Fibroblast of lung (primary cell): Measurements from ENCODE around the gene NPAS1. TPM values are rescaled to one million over a fixed set of nuclear protein-coding genes. Genes with fewer than 3 reads are reported as not detected.

Experiments used
- DNase-seq, 2 donors: peaks; one replicate each; pipeline versions ENCODE4 v3.0.0 to v3.0.0-alpha.2; 2010; ENCODE audit warnings: low read depth in 2 of 2
- H2AFZ ChIP-seq: 2 replicates; pipeline ENCODE4 v1.5.1; 2012; ENCODE audit warnings: low read length, control low read depth, inconsistent platforms
- H3K27ac ChIP-seq: 2 replicates; pipeline ENCODE4 v1.5.1; 2011; ENCODE audit warnings: low read length, control low read depth; ENCODE audit not compliant: insufficient read depth
- H3K27me3 ChIP-seq: 2 replicates; pipeline ENCODE4 v1.5.1; 2011; ENCODE audit warnings: mild to moderate bottlenecking, low read length; ENCODE audit not compliant: control insufficient read depth, insufficient read depth
- H3K36me3 ChIP-seq: 2 replicates; pipeline ENCODE4 v1.5.1; 2011; ENCODE audit warnings: low read length; ENCODE audit not compliant: control insufficient read depth, insufficient read depth
- H3K4me1 ChIP-seq: 2 replicates; pipeline ENCODE4 v1.5.1; 2011; ENCODE audit warnings: low read length; ENCODE audit not compliant: control insufficient read depth, insufficient read depth; ENCODE audit errors: extremely low read depth
- H3K4me2 ChIP-seq: 2 replicates; pipeline ENCODE4 v1.5.1; 2011; ENCODE audit warnings: low read length, control low read depth; ENCODE audit not compliant: insufficient read depth; ENCODE audit errors: extremely low read depth
- H3K4me3 ChIP-seq, 4 experiments: fragments of 200-600 bp in 1 of 4; sonication (generic) in 1 of 4; replicated peaks in 1 of 4; 2 replicates each; pipeline ENCODE4 v1.5.1; 2011 to 2016; ENCODE audit warnings: low read length in 4 of 4, low read depth in 3 of 4, mild to moderate bottlenecking in 3 of 4, control low read depth in 2 of 4, inconsistent platforms in 1 of 4, mixed read lengths in 1 of 4; ENCODE audit not compliant: insufficient read depth in 1 of 4; ENCODE audit errors: control extremely low read depth in 1 of 4
- H3K79me2 ChIP-seq: 2 replicates; pipeline ENCODE4 v1.5.1; 2012; ENCODE audit warnings: mild to moderate bottlenecking, low read length, inconsistent platforms; ENCODE audit not compliant: control insufficient read depth, insufficient read depth
- H3K9ac ChIP-seq: 2 replicates; pipeline ENCODE4 v1.5.1; 2011; ENCODE audit warnings: mild to moderate bottlenecking, low read length, control low read depth; ENCODE audit not compliant: insufficient read depth
- H3K9me3 ChIP-seq: 2 replicates; pipeline ENCODE4 v1.5.1; 2012; ENCODE audit warnings: low read depth, low read length; ENCODE audit not compliant: control insufficient read depth, insufficient read depth
- H4K20me1 ChIP-seq: 2 replicates; pipeline ENCODE4 v1.5.1; 2011; ENCODE audit warnings: low read length; ENCODE audit not compliant: control insufficient read depth, insufficient read depth; ENCODE audit errors: extremely low read depth
- EZH2 ChIP-seq: IDR thresholded peaks from 2 replicates; pipeline ENCODE4 v1.5.1; 2012; ENCODE audit warnings: low read length, control low read depth, mild to moderate bottlenecking; ENCODE audit errors: missing control alignments
- polyA plus RNA-seq, 2 donors: library from polyadenylated mRNA; depleted of rRNA in 1 of 2; stranded (reverse) in 1 of 2; unstranded in 1 of 2; fragments of >200 nt; gene quantifications; 2 replicates each; pipeline ENCODE4 v1.2.1, GENCODE V29; 2011 to 2012; ENCODE audit warnings: missing spikeins in 1 of 2
- total RNA-seq: library from RNA; depleted of rRNA; stranded (reverse); fragments of >200 nt; gene quantifications from 2 replicates; pipeline ENCODE4 v1.2.1, GENCODE V29; 2014
- TF ChIP-seq, protein P1 (sequence below), 2 donors: IDR thresholded peaks in 1 of 2; conservative IDR thresholded peaks in 1 of 2; 1 replicate in 1 of 2; 2 replicates in 1 of 2; pipeline ENCODE4 v1.5.1; 2011 to 2012; ENCODE audit warnings: low read length in 2 of 2, control low read depth in 1 of 2, inconsistent platforms in 1 of 2, low read depth in 1 of 2, mild to moderate bottlenecking in 1 of 2

The NPAS1 gene
- total and polyA plus RNA-seq, 2 donors (not counting 1 experiment from before 2014, with no cell fraction given), result 0.22 to 0.33 TPM

DNA sequence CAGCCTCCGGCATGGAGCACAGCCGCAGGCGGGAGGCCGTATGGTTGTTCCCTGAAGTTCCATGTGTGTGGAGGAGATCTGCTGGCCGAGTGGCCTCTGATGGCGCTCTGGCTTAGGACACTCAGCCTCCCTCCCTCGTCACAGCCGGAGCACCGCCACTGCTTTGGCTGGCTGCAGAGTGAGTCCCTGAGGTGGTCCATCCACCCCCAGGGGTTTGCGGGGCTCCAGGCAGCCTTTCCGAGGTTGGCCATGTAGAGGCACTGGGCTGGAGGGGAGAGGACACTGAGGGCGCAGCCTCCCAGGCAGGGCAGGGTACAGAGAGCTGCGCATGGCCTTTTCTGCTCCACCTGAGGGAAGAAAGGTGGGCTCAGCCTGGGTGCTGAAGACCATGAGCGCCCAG, 19.8 kb upstream of the NPAS1 start:
- no peaks in the 10 kb centered on the region for H4K20me1 ChIP-seq
- no peak overlapping the region for H2AFZ ChIP-seq
- H3K4me3 ChIP-seq, result no peak overlapping the region
- DNase-seq, result no peak
- no peak overlapping the region for H3K9ac ChIP-seq
- H3K79me2 ChIP-seq, result no peaks in the 10 kb centered on the region
- H3K36me3 ChIP-seq, result peaks cover 9% of the 10 kb centered on the region
- H3K27me3 ChIP-seq, result no peaks in the 10 kb centered on the region
- H3K4me1 ChIP-seq, result no peaks in the 10 kb centered on the region
- no peak for TF ChIP-seq EZH2
- TF ChIP-seq, protein P1, sequence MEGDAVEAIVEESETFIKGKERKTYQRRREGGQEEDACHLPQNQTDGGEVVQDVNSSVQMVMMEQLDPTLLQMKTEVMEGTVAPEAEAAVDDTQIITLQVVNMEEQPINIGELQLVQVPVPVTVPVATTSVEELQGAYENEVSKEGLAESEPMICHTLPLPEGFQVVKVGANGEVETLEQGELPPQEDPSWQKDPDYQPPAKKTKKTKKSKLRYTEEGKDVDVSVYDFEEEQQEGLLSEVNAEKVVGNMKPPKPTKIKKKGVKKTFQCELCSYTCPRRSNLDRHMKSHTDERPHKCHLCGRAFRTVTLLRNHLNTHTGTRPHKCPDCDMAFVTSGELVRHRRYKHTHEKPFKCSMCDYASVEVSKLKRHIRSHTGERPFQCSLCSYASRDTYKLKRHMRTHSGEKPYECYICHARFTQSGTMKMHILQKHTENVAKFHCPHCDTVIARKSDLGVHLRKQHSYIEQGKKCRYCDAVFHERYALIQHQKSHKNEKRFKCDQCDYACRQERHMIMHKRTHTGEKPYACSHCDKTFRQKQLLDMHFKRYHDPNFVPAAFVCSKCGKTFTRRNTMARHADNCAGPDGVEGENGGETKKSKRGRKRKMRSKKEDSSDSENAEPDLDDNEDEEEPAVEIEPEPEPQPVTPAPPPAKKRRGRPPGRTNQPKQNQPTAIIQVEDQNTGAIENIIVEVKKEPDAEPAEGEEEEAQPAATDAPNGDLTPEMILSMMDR (conservative IDR thresholded peaks at IDR 0.05 in 1 of 2, IDR thresholded peaks at IDR 0.05 in 1 of 2; ENCODE audit: low read depth in 1 of 2, low read length in 2 of 2), result no peak
- H3K9me3 ChIP-seq, result no peaks in the 10 kb centered on the region
- no peak overlapping the region for H3K27ac ChIP-seq
- no peak overlapping the region for H3K4me2 ChIP-seq

DNA sequence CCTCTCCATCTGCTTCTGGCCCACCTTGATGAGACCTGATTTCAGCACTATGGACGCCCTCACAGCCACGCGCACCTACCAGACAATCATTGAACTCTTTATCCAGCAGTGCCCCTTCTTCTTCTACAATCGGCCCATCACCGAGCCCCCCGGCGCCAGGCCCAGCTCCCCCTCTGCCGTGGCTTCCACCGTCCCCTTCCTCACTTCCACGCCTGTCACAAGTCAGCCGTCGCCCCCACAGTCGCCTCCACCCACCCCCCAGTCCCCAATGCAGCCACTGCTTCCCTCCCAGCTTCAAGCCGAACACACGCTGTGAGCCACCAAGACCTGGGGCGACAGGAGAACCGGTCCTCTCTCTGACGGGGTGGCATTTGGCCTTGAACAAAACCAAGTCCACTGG, 19.3 kb upstream of the NPAS1 start:
- no peaks in the 10 kb centered on the region for H3K79me2 ChIP-seq
- H3K4me1 ChIP-seq, result no peaks in the 10 kb centered on the region
- H3K9ac ChIP-seq, result no peak overlapping the region
- peaks cover 9% of the 10 kb centered on the region for H3K36me3 ChIP-seq
- H3K4me2 ChIP-seq, result no peak overlapping the region
- no peaks in the 10 kb centered on the region for H3K9me3 ChIP-seq
- H3K27ac ChIP-seq, result no peak overlapping the region
- no peak overlapping the region for H2AFZ ChIP-seq
- no peak overlapping the region for H3K4me3 ChIP-seq
- no peaks in the 10 kb centered on the region for H4K20me1 ChIP-seq
- TF ChIP-seq EZH2, result no peak
- TF ChIP-seq, protein P1 (conservative IDR thresholded peaks at IDR 0.05 in 1 of 2, IDR thresholded peaks at IDR 0.05 in 1 of 2; ENCODE audit: low read depth in 1 of 2, low read length in 2 of 2), result no peak
- no peaks in the 10 kb centered on the region for H3K27me3 ChIP-seq
- DNase-seq, result no peak

DNA sequence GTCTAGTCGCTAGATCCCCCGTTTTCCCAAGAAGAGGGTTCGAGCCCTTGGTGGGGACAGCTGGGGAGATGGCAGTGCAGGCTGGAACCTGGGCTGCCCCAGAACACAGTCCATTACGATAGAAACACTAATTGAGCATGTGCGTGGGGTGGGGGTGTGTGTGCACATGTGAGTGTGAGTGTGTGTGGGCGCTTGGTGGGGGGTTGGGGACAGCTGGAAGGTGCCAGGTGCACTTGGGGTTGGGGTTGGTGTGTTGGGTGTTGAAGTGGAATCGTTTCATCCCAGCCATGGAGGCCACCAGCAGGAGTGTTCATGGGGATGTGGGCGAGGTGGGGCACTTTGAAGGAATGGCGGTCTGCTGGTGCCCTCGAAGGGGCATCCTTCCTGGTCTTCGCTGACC, 18.1 kb upstream of the NPAS1 start:
- DNase-seq, result no peak
- H3K4me2 ChIP-seq, result no peak overlapping the region
- no peak overlapping the region for H3K27ac ChIP-seq
- H2AFZ ChIP-seq, result no peak overlapping the region
- no peak overlapping the region for H3K4me3 ChIP-seq
- H3K9ac ChIP-seq, result no peak overlapping the region
- TF ChIP-seq EZH2, result no peak
- TF ChIP-seq, protein P1 (conservative IDR thresholded peaks at IDR 0.05 in 1 of 2, IDR thresholded peaks at IDR 0.05 in 1 of 2; ENCODE audit: low read depth in 1 of 2, low read length in 2 of 2), result no peak
- H3K4me1 ChIP-seq, result no peaks in the 10 kb centered on the region
- no peaks in the 10 kb centered on the region for H4K20me1 ChIP-seq
- H3K36me3 ChIP-seq, result peaks cover 9% of the 10 kb centered on the region
- no peaks in the 10 kb centered on the region for H3K27me3 ChIP-seq
- H3K9me3 ChIP-seq, result no peaks in the 10 kb centered on the region
- no peaks in the 10 kb centered on the region for H3K79me2 ChIP-seq
